HG03095 (cell line): ENCODE data around the gene POC1A.

ENCODE experiments used
- ATAC-seq: cut with Tn5 transposase; IDR thresholded peaks from one replicate; pipeline ENCODE4 v1.9.1; 2021; ENCODE audit warnings: moderate library complexity; ENCODE audit not compliant: unreplicated experiment

POC1A gene

GRCh38 chr3:52132041-52132440, 22.2 kb downstream of the POC1A start:
- ATAC-seq = no peak

- no peak for ATAC-seq
These were observed 23.1 kb downstream of the POC1A start for GRCh38 chr3:52130966-52131622.

GRCh38 chr3:52128118-52128683, 26.0 kb downstream of the POC1A start:
- ATAC-seq = no peak

GRCh38 chr3:52126500-52126899, 27.7 kb downstream of the POC1A start:
- ATAC-seq = no peak

GRCh38 chr3:52126036-52126435, 28.2 kb downstream of the POC1A start:
- no peak for ATAC-seq

- no peak for ATAC-seq
These were observed 29.5 kb downstream of the POC1A start for GRCh38 chr3:52124766-52125165.

- no peak for ATAC-seq
These were observed 30.1 kb downstream of the POC1A start for GRCh38 chr3:52124126-52124525.

- no peak for ATAC-seq
These were observed 31.0 kb downstream of the POC1A start for GRCh38 chr3:52123106-52123725.

- no peak for ATAC-seq
These were observed 31.7 kb downstream of the POC1A start for GRCh38 chr3:52122491-52122890.

- ATAC-seq = no peak
These were observed 32.4 kb downstream of the POC1A start for GRCh38 chr3:52121813-52122212.

GRCh38 chr3:52121464-52121805, 32.8 kb downstream of the POC1A start:
- ATAC-seq = peak; percentile 41

GRCh38 chr3:52120556-52121463, 33.4 kb downstream of the POC1A start:
- ATAC-seq = peak; percentile 17

GRCh38 chr3:52119826-52120225, 34.4 kb downstream of the POC1A start:
- no peak for ATAC-seq

GRCh38 chr3:52119099-52119498, 35.1 kb downstream of the POC1A start:
- no peak for ATAC-seq

- no peak for ATAC-seq
These were observed 35.9 kb downstream of the POC1A start for GRCh38 chr3:52118156-52118875.

GRCh38 chr3:52117537-52117936, 36.7 kb downstream of the POC1A start:
- no peak for ATAC-seq

- no peak for ATAC-seq
These were observed 42.2 kb downstream of the POC1A start for GRCh38 chr3:52112056-52112455.

GRCh38 chr3:52110502-52110901, 43.7 kb downstream of the POC1A start:
- no peak for ATAC-seq

- ATAC-seq = no peak
These were observed 44.5 kb downstream of the POC1A start for GRCh38 chr3:52109611-52110301.
